T-helper 22 cell (primary cell): ENCODE data around the gene CCNJL.

ENCODE experiments used
- DNase-seq: peaks from one replicate; pipeline ENCODE4 v3.0.0-alpha.2; 2020; ENCODE audit warnings: low read depth

Gene CCNJL

GRCh38 chr5:160289721-160290120 is 22.6 kb downstream of the CCNJL start:
- no peak for DNase-seq

- DNase-seq: no peak
These were observed 23.1 kb downstream of the CCNJL start for GRCh38 chr5:160289356-160289651.

DNA sequence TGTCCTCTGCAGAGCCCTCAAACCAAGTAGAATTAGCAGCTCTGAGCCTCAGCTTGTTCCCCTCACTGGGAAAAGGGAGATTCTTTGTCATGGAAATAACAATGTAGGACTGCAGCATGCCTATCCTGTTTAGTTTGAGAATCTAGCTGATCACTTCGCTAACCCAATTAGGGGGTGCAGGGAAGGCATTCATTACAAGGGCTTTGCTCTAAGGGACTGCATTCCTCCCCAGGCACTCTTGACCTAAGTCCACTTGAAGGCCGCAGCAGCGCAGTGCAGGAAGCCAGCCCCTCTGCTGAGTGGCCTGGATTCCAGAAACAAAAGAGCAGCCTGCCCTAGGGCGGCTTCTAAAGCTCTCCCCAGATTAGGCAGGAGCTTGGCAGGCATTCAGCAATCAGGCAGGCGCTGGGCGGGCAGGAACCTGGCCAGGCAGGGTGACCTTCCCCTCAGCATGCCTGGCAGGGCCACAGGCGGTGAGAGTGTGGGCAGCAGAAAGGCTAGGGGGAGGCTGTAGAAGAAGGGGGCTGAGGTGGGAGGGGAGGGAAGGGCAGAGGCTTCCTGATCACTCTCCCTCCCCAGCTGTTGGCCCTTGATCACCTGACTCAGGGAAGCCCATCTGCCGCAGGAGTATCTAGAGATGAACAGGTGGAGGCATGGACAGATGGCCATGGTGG is 24.8 kb downstream of the CCNJL start:
- DNase-seq: no peak

DNA sequence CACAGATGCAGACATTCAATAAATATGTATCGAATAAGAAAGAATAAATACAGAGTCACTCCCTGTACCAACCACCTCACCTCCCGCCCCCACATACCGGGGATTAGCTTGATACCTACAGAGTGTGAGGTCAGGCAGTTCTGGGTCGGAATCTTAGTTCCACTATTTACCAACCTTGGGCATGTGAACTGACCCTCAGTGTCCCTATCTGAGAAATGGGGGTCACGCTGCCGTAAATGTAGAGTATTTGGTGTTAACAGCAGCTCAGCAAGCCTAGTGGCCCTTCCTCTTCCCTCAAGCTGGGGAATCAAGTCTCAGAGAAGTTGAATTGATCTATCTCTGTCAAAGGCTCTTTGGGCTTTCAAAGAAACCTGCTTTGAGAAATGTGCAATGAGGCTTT is 25.4 kb downstream of the CCNJL start:
- no peak for DNase-seq

DNA sequence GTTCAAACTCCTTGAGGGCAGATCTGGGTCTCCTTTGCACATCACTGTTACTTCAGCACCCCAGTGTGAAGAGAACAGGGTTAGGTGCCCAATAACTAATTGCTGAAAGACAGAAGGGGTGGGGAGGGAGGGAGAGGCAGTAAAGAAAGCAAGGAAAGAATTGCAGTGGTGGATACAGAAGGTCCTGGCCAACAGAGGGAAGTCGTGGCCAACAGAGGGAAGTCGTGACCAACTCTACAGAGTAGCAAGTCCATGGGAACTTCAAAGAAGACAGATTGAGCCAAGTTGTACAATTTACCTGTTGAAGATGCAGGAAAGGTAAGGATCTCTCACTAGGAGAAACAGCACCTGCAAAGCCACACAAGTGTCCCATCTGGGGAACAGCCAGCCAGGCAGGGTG is 27.0 kb downstream of the CCNJL start:
- DNase-seq: no peak

- DNase-seq: no peak
These were observed 28.0 kb downstream of the CCNJL start for GRCh38 chr5:160284291-160284873.

GRCh38 chr5:160281275-160281674 is 31.1 kb downstream of the CCNJL start:
- no peak for DNase-seq

DNA sequence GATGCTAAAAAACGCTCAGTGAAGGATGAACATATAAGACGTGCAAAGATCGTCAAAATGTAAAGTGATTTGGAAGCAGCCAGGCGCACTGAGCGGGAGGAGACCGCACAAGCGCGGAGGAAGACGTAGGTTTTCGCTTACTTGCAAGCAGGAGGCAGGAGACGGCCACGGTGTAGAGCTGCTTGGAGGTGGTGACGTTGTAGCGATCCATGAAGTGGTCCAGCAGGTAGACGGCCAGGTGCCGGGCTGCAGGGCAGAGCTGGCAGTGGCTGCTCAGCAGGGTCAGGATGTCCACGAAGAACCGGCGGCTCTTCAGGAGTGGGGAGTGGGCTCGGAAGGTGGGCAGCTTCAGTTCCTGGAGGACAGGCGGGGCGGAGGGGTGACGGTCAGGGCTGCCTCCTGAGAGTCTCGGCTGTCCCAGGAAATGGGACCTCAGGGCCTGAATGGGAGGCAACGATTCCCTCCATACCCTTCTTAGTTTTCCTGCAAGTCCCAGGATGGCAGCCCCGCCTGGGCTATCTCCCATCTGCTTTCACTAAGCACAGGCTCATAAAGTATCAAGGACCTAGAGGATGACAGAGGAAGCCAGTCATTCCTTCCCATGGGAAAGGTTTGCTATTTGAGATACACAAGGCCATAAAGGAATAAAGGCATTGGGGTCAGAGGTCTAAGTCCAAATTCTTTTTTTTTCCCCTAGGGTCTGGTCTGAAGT is 31.8 kb downstream of the CCNJL start:
- no peak for DNase-seq

DNA sequence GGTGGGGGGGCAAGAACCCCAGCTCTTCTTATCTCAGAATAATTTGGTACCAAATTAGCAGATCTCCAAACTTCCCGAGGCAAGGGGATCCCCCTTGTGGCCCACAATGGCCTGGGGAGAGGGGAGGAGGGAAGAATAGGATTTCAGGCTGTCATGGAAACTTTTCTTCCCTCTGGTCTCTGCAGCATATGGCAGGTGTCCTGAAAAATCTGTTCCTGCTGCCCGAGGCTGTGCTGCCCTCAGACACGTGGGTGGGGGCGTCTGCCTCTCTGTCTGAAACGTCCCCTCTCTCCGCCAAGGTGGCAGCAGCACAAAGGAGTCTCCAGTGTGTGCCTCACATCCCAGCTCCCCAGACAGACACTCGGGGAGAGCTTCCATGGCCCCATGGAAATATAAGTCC is 34.0 kb downstream of the CCNJL start:
- no peak for DNase-seq

GRCh38 chr5:160274483-160274931 is 37.9 kb downstream of the CCNJL start:
- DNase-seq: no peak

DNA sequence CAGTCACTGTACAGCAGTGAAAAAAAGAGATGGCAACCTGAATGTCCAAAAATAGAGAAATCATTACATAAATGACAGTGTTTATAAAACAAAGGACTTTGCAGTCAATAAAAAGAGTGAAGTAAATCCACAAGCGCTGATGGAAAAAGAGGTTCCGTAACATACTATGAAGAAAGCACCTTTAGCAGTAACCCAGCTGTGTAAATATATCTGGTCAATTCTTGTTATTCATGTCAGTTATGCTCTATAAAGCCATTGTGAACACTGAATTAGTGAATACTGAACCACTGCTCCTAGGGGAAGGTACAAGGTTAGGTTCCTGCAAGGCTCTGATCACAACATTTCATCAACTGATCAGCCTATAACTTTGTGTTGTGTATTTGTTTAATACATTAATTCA is 39.5 kb downstream of the CCNJL start:
- DNase-seq: no peak

GRCh38 chr5:160272264-160272663 is 40.1 kb downstream of the CCNJL start:
- DNase-seq: no peak

- DNase-seq: no peak
These were observed 40.5 kb downstream of the CCNJL start for GRCh38 chr5:160271836-160272235.

GRCh38 chr5:160271396-160271795 is 41.0 kb downstream of the CCNJL start:
- DNase-seq: no peak

DNA sequence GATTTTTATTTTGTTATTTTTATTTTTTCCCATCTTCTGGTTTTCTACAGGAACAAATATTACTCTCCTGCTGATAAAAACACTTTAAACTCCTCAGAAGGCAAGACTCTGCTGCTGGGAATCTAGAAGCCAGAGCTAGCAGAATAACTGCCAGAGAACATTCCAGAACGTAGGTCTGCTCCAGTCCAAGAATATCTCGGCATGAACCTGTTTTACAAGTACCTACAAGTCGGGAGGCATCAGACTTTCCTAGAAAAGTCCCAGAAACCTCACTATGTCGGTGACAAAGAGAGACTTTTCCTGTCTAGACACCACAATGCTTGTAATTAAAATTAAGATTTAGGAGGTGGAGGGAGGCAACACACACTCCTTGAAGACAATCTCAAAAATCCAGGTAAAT is 41.7 kb downstream of the CCNJL start:
- no peak for DNase-seq

GRCh38 chr5:160269017-160269416 is 43.3 kb downstream of the CCNJL start:
- DNase-seq: no peak

DNA sequence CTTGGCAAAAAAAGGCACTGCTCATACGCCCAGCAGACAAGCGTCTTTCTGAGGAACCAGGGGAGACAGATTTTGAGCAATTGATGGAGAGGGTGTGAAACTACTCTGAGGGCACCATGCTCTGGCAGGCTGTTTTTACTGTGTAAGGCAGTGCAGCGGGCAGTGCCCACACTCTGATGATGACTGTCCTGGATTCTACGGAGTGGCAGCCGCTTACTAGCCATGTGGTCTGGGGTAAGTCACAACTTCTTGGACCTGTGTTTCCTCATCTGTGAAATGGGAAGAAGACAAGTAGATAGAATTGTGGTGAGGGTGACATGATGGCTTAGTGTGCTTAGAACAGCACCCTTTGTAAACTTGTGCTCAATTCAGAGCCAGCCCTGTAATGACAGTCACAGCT is 44.2 kb downstream of the CCNJL start:
- DNase-seq: no peak

- no peak for DNase-seq
These were observed 45.5 kb downstream of the CCNJL start for GRCh38 chr5:160266752-160267345.

DNA sequence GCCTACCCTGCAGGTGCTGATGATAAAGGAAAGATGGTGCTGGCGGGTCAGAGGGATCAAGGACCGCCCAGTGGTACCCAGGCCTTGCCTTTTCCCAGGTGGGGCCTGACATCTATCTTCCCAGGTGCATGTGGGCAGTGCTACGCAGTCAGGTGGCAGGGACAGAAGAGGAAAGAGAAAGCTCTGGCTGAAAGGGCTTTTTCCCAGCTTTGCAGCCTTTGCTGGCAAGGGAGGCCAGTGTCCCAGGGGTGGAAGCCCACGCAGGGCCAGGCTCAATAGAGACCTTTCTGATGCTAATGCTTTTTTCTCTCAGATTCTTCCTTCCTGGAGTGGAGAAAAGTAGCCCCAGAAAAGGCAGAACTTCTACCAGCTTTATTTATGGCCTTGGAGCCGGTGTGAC is 46.3 kb downstream of the CCNJL start:
- no peak for DNase-seq

GRCh38 chr5:160263326-160263855 is 49.0 kb downstream of the CCNJL start:
- no peak for DNase-seq

GRCh38 chr5:160262151-160263074 is 50.0 kb downstream of the CCNJL start:
- DNase-seq: no peak
